GM08714 (cell line): ENCODE data around the gene RTRAF.

Experiments used
- H3K4me3 ChIP-seq: fragments of 200-500 bp; sonication (Bioruptor generic); 2 replicates; pipeline ENCODE4 v1.5.1; 2014; ENCODE audit warnings: mild to moderate bottlenecking, low read length, inconsistent platforms
- ZNF274 ChIP-seq: IDR thresholded peaks from 2 replicates; pipeline ENCODE4 v1.6.1; 2012; ENCODE audit warnings: mild to moderate bottlenecking, low read depth, low read length

RTRAF gene

GRCh38 chr14:51977075-51977474, 12.3 kb upstream of the RTRAF start:
- TF ChIP-seq ZNF274, result no peak
- no peak overlapping the region for H3K4me3 ChIP-seq

- TF ChIP-seq ZNF274, result no peak
- H3K4me3 ChIP-seq, result no peak overlapping the region
Observed at GRCh38 chr14:51978681-51979085, 10.7 kb upstream of the RTRAF start.

- TF ChIP-seq ZNF274, result no peak
Observed at GRCh38 chr14:51979088-51979709, 10.1 kb upstream of the RTRAF start.

GRCh38 chr14:51981218-51981854, 8.0 kb upstream of the RTRAF start:
- H3K4me3 ChIP-seq, result no peak overlapping the region
- TF ChIP-seq ZNF274, result no peak

More at GRCh38 chr14:51979088-51979709, 10.1 kb upstream of the RTRAF start:
- H3K4me3 ChIP-seq, result no peak overlapping the region

- no peak overlapping the region for H3K4me3 ChIP-seq
- TF ChIP-seq ZNF274, result no peak
Observed at GRCh38 chr14:51988221-51988620, 1.1 kb upstream of the RTRAF start.

- TF ChIP-seq ZNF274, result no peak
- peak overlapping the region; percentile 92; the same call in 1 of the 2 replicates for H3K4me3 ChIP-seq
Observed at GRCh38 chr14:51990488-51990887, 1.1 kb downstream of the RTRAF start.

GRCh38 chr14:51993285-51993920, 4.1 kb downstream of the RTRAF start:
- no peak for TF ChIP-seq ZNF274
- no peak overlapping the region for H3K4me3 ChIP-seq

GRCh38 chr14:51996148-51996746, 6.9 kb downstream of the RTRAF start:
- H3K4me3 ChIP-seq, result no peak overlapping the region
- TF ChIP-seq ZNF274, result no peak

- H3K4me3 ChIP-seq, result no peak overlapping the region
- no peak for TF ChIP-seq ZNF274
Observed at GRCh38 chr14:51998348-51998747, 9.0 kb downstream of the RTRAF start.

- no peak for TF ChIP-seq ZNF274
- no peak overlapping the region for H3K4me3 ChIP-seq
Observed at GRCh38 chr14:51999084-51999483, 9.7 kb downstream of the RTRAF start.

- TF ChIP-seq ZNF274, result no peak
Observed at GRCh38 chr14:52000019-52000582, 10.8 kb downstream of the RTRAF start.

GRCh38 chr14:52000696-52001095, 11.3 kb downstream of the RTRAF start:
- no peak for TF ChIP-seq ZNF274
- no peak overlapping the region for H3K4me3 ChIP-seq

More at GRCh38 chr14:52000019-52000582, 10.8 kb downstream of the RTRAF start:
- no peak overlapping the region for H3K4me3 ChIP-seq

- no peak for TF ChIP-seq ZNF274
- no peak overlapping the region for H3K4me3 ChIP-seq
Observed at GRCh38 chr14:52002542-52002941, 13.2 kb downstream of the RTRAF start.

GRCh38 chr14:52003324-52003723, 14.0 kb downstream of the RTRAF start:
- TF ChIP-seq ZNF274, result no peak
- no peak overlapping the region for H3K4me3 ChIP-seq

GRCh38 chr14:52005625-52006024, 16.3 kb downstream of the RTRAF start:
- H3K4me3 ChIP-seq, result no peak overlapping the region
- TF ChIP-seq ZNF274, result no peak

GRCh38 chr14:52006361-52006760, 17.0 kb downstream of the RTRAF start:
- H3K4me3 ChIP-seq, result no peak overlapping the region
- no peak for TF ChIP-seq ZNF274
